WTC11 (cell line): Measurements from ENCODE around the gene ACAT2. TPM values are rescaled to one million over a fixed set of nuclear protein-coding genes. Genes with fewer than 3 reads are reported as not detected.
A peak's percentile ranks its signal among the peaks of the same experiment; 100 is the strongest.
"Not testable (repeated sequence)": the region's sequence is repeated elsewhere in the genome, so short reads cannot be mapped to it uniquely, and the experiment has no call there.

Experiments used
- ATAC-seq: fragments of 200-7000 bp; cut with Tn5 transposase; 2 replicates; pipeline ENCODE4 v1.10.0; 2021; ENCODE audit warnings: mild to moderate bottlenecking, moderate library complexity
- CTCF ChIA-PET: fragments of 300-600 bp; sonication (Branson Sonifier 250); formaldehyde crosslinking; loops from one replicate; lab custom pipeline; 2021; ENCODE audit warnings: antibody characterized with exemption; lab: Charles Lee
- POLR2A ChIA-PET: fragments of 350-600 bp; sonication (Branson Sonifier 250); formaldehyde crosslinking; loops from one replicate; lab custom pipeline; 2021; ENCODE audit warnings: antibody characterized with exemption; lab: Charles Lee
- DNase-seq: peaks from one replicate; pipeline ENCODE4 v3.0.0; 2021; ENCODE audit warnings: low spot score
- H3K27ac Mint-ChIP-seq: 2 replicates; pipeline ENCODE4 v1.8.0; 2021; ENCODE audit warnings: mixed read lengths
- H3K27me3 Mint-ChIP-seq: 2 replicates; pipeline ENCODE4 v1.8.0; 2021; ENCODE audit warnings: low read depth, mild to moderate bottlenecking, moderate library complexity, mixed read lengths
- H3K36me3 Mint-ChIP-seq: 2 replicates; pipeline ENCODE4 v1.8.0; 2021; ENCODE audit warnings: mixed read lengths
- H3K4me1 Mint-ChIP-seq: 2 replicates; pipeline ENCODE4 v1.8.0; 2022; ENCODE audit warnings: mixed read lengths
- H3K4me3 Mint-ChIP-seq: 2 replicates; pipeline ENCODE4 v1.8.0; 2021; ENCODE audit warnings: mild to moderate bottlenecking, moderate library complexity, mixed read lengths
- H3K9me3 Mint-ChIP-seq: 2 replicates; pipeline ENCODE4 v1.8.0; 2021; ENCODE audit warnings: mixed read lengths
- CBFB ChIP-seq: sonication (generic); formaldehyde crosslinking; IDR thresholded peaks from 2 replicates; pipeline ENCODE4 v1.8.1; 2022; ENCODE audit warnings: mild to moderate bottlenecking, low read depth, missing genetic modification reagents
- E2F1 ChIP-seq: sonication (generic); formaldehyde crosslinking; IDR thresholded peaks from 2 replicates; pipeline ENCODE4 v1.8.0; 2022; ENCODE audit warnings: mild to moderate bottlenecking, missing genetic modification reagents
- EMX1 ChIP-seq: fragments of 250-450 bp; sonication (Bioruptor Pico); IDR thresholded peaks from 2 replicates; pipeline ENCODE4 v1.8.0; 2021; ENCODE audit warnings: mild to moderate bottlenecking
- GABPB1 ChIP-seq: sonication (generic); formaldehyde crosslinking; IDR thresholded peaks from 2 replicates; pipeline ENCODE4 v1.8.1; 2023; ENCODE audit warnings: mild to moderate bottlenecking, missing genetic modification reagents
- GTF2I ChIP-seq: fragments of 250-450 bp; sonication (Bioruptor Pico); conservative IDR thresholded peaks from 2 replicates; pipeline ENCODE4 v1.4.0; 2021; ENCODE audit warnings: mild to moderate bottlenecking
- JAZF1 ChIP-seq: fragments of 250-450 bp; sonication (Bioruptor Pico); IDR thresholded peaks from 2 replicates; pipeline ENCODE4 v1.9.0; 2021; ENCODE audit warnings: moderate library complexity, mild to moderate bottlenecking, inconsistent platforms
- KAT7 ChIP-seq: sonication (generic); formaldehyde crosslinking; IDR thresholded peaks from 2 replicates; pipeline ENCODE4 v1.8.1; 2023; ENCODE audit warnings: missing genetic modification reagents, mild to moderate bottlenecking, borderline replicate concordance
- MAX ChIP-seq: sonication (generic); formaldehyde crosslinking; IDR thresholded peaks from 2 replicates; pipeline ENCODE4 v1.8.0; 2022; ENCODE audit warnings: mild to moderate bottlenecking, missing genetic modification reagents
- MLX ChIP-seq: sonication (generic); formaldehyde crosslinking; IDR thresholded peaks from 2 replicates; pipeline ENCODE4 v1.8.1; 2023; ENCODE audit warnings: mild to moderate bottlenecking, missing genetic modification reagents, moderate library complexity
- NFE2L1 ChIP-seq: sonication (generic); formaldehyde crosslinking; IDR thresholded peaks from 2 replicates; pipeline ENCODE4 v1.8.1; 2023; ENCODE audit warnings: missing genetic modification reagents
- SOX15 ChIP-seq: fragments of 250-450 bp; sonication (Bioruptor Pico); IDR thresholded peaks from 2 replicates; pipeline ENCODE4 v1.9.0; 2021; ENCODE audit warnings: mild to moderate bottlenecking
- TEAD1 ChIP-seq: sonication (generic); formaldehyde crosslinking; IDR thresholded peaks from 2 replicates; pipeline ENCODE4 v1.8.0; 2022; ENCODE audit warnings: mild to moderate bottlenecking, missing genetic modification reagents
- USF1 ChIP-seq: sonication (generic); formaldehyde crosslinking; IDR thresholded peaks from 2 replicates; pipeline ENCODE4 v1.8.0; 2022; ENCODE audit warnings: mild to moderate bottlenecking, missing genetic modification reagents
- USF2 ChIP-seq: sonication (generic); formaldehyde crosslinking; IDR thresholded peaks from 2 replicates; pipeline ENCODE4 v1.8.1; 2023; ENCODE audit warnings: mild to moderate bottlenecking, missing genetic modification reagents, moderate library complexity
- ZBTB21 ChIP-seq: sonication (generic); formaldehyde crosslinking; IDR thresholded peaks from 2 replicates; pipeline ENCODE4 v1.8.1; 2023; ENCODE audit warnings: mild to moderate bottlenecking, missing genetic modification reagents, borderline replicate concordance
- ZNF121 ChIP-seq: sonication (generic); formaldehyde crosslinking; IDR thresholded peaks from 2 replicates; pipeline ENCODE4 v1.8.0; 2023; ENCODE audit warnings: missing genetic modification reagents
- ZNF671 ChIP-seq: fragments of 250-450 bp; sonication (Bioruptor Pico); IDR thresholded peaks from 2 replicates; pipeline ENCODE4 v1.8.0; 2021; ENCODE audit warnings: mild to moderate bottlenecking
- total RNA-seq: library from RNA; stranded (reverse); gene quantifications from 3 replicates; pipeline ENCODE4 v1.2.3, GENCODE V29; 2021

The ACAT2 gene
- total RNA-seq, 1 experiment from 2014 or later, result 138 TPM

- no peak for TF ChIP-seq USF2
- no peak for TF ChIP-seq JAZF1 (CRISPR knock-in tag)
- TF ChIP-seq TEAD1 (CRISPR knock-in tag), result no peak
Observed at GRCh38 chr6:159730332-159730676, 31.5 kb upstream of the ACAT2 start (continued).

GRCh38 chr6:159732550-159732949 is 29.3 kb upstream of the ACAT2 start:
- H3K9me3 Mint-ChIP-seq, CTCF ChIA-PET, H3K36me3 Mint-ChIP-seq, H3K4me3 Mint-ChIP-seq, ATAC-seq, H3K27me3 Mint-ChIP-seq, H3K27ac Mint-ChIP-seq, DNase-seq: not testable (repeated sequence)
- POLR2A ChIA-PET, result interaction anchor here (1.9 kb wide), 1 partner anchor 28 kb away, joined by 5 read pairs; the partner anchor contains the start of gene ACAT2
- H3K4me1 Mint-ChIP-seq, result peaks cover 30% of the 10 kb centered on the region

GRCh38 chr6:159733395-159733794 is 28.4 kb upstream of the ACAT2 start:
- ATAC-seq, H3K27me3 Mint-ChIP-seq, H3K4me3 Mint-ChIP-seq, H3K27ac Mint-ChIP-seq, DNase-seq, H3K36me3 Mint-ChIP-seq, CTCF ChIA-PET, H3K9me3 Mint-ChIP-seq: not testable (repeated sequence)
- H3K4me1 Mint-ChIP-seq, result peaks cover 30% of the 10 kb centered on the region
- POLR2A ChIA-PET, result interaction anchor here (1.9 kb wide), 1 partner anchor 28 kb away, joined by 5 read pairs; the partner anchor contains the start of gene ACAT2

GRCh38 chr6:159736908-159737307 is 24.9 kb upstream of the ACAT2 start:
- Mint-ChIP-seq H3K27ac (no peak overlapping the region), H3K9me3 (no peaks in the 10 kb centered on the region), H3K27me3 (no peaks in the 10 kb centered on the region), H3K36me3 (peaks cover 30% of the 10 kb centered on the region), H3K4me1 (peaks cover 8% of the 10 kb centered on the region; the same call in 1 of the 2 replicates), H3K4me3 (no peak overlapping the region)
- ATAC-seq, result no peak
- DNase-seq, result no peak
- POLR2A ChIA-PET, result no interaction called here
- TF ChIP-seq ZNF121 (CRISPR knock-in tag), result peak; percentile 96
- TF ChIP-seq ZBTB21, result no peak
- no peak for TF ChIP-seq MAX (CRISPR knock-in tag)
- CTCF ChIA-PET, result no interaction called here

GRCh38 chr6:159739341-159739740 is 22.5 kb upstream of the ACAT2 start:
- DNase-seq (no peak), ATAC-seq (no peak)
- no peak for TF ChIP-seq USF2
- no peak for TF ChIP-seq MLX (CRISPR knock-in tag)
- TF ChIP-seq JAZF1 (CRISPR knock-in tag), result no peak
- no peak for TF ChIP-seq ZNF671 (CRISPR knock-in tag)
- TF ChIP-seq GABPB1 (CRISPR knock-in tag), result no peak
- TF ChIP-seq GTF2I (CRISPR knock-in tag), result no peak
- TF ChIP-seq KAT7 (CRISPR knock-in tag), result no peak
- TF ChIP-seq NFE2L1 (CRISPR knock-in tag), result no peak
- TF ChIP-seq USF1 (CRISPR knock-in tag), result no peak
- TF ChIP-seq E2F1 (CRISPR knock-in tag), result no peak
- no peak for TF ChIP-seq CBFB
- no peak for TF ChIP-seq EMX1 (CRISPR knock-in tag)
- no peak for TF ChIP-seq SOX15 (CRISPR knock-in tag)
- Mint-ChIP-seq H3K27ac (no peak overlapping the region), H3K27me3 (no peaks in the 10 kb centered on the region), H3K4me1 (no peaks in the 10 kb centered on the region), H3K36me3 (peaks cover 48% of the 10 kb centered on the region), H3K4me3 (no peak overlapping the region), H3K9me3 (no peaks in the 10 kb centered on the region)
- CTCF ChIA-PET, result no interaction called here
- POLR2A ChIA-PET, result interaction anchor here (0.7 kb wide), 1 partner anchor 54 kb away, joined by 7 read pairs; no protein-coding TSS in a partner anchor
